ENCODE results near the gene ALG13.
"Not testable (repeated sequence)": the region's sequence is repeated elsewhere in the genome, so short reads cannot be mapped to it uniquely, and the experiment has no call there.

ALG13 gene

DNA sequence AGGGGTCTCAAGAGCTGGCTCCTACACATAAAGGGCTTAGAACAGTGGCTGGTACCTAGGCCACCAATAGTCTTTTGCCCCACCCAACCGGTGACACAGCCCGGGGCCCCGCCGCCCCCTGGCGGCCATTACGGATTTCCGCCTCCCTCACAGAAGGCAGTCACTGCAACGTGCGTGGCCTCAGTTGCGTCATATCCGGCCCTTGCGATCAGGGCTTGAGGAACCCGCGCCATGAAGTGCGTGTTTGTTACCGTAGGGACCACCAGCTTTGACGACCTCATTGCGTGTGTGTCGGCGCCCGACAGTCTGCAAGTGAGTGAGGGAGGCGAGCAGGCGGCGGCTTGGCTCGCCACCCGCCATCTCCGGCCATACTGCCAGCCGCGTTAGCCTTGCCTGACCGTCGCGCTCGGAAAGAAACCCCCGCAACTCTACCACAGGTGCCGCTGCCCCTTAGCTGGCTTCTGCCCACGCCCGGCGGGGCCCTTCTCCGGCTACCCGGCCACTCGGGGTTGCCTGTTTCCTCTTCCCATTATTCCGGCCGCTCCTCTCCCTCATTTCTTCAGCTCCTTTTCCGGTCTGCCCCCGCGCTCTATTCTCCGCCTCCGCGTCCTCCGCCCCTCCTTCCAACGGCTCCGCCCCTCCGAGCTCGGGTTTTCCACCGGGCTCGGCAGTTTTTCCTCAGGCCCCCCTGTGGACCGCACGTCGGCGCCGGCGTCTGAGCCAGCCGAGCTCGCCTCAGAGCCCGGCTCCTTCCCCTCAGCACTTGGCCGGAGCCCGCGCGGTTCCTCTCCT is at the start of gene ALG13:
Gene ALG13 (plus strand): TSS at position 183 of the 792 bp plus-strand sequence. CDS start 49 bp downstream, at position 232.
- peak; percentile 88 for DNase-seq

DNA sequence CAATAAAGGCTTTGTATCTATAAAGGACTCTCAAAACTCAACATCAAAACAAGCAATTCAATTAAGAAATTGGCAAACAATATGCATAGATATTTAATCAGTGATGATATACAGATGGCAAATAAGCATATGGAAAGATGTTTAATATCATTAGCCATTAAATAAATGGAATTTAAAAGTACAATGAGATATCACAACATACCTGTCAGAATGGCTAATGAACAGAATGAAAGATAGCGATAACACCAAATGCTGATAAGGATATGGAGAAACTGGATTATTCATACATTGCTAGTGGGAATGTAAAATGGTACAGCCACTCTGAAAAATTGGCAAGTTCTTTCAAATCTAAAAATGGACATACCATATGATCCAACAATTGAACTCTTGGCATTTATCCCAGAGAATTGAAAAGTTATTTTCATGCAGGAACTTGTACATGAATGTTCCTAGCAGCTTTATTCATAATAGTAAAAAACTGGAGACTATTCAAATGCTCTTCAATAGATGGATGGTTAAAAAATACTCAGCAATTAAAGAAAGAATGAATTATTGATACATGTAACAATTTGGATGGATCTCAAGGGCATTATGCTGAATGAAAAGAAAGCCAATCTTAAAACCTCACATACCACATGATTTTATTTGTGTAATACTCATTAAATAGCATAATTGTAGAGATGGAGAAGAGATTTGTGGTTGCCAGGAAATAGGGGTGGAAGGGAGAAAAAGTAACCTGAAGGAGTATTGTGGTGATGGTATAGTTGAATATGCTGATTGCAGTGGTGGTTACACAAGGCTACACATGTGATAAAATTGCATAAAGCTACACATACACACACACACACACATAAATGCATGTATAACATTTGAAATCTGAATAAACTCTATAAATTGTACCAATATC is 45.9 kb upstream of the ALG13 start:
- DNase-seq, result no peak

DNA sequence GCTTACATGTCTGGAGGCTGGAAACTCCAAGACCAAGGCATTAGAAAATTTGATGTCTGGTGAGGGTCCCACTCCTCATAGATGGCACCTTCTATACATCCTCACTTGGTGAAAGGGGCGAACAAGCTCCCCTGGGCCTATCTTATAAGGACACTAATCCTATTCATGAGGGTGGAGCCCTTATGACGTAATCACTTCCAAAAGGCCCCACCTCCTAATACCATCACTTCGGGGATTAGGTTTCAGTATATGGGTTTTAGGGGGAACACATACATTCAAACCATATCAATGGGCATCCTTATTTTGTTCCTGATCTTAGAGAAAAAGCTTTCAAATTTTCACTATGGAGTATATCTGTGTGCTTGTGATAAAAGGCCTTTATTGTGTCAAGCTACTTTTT is 39.0 kb upstream of the ALG13 start:
- DNase-seq, result no peak

DNA sequence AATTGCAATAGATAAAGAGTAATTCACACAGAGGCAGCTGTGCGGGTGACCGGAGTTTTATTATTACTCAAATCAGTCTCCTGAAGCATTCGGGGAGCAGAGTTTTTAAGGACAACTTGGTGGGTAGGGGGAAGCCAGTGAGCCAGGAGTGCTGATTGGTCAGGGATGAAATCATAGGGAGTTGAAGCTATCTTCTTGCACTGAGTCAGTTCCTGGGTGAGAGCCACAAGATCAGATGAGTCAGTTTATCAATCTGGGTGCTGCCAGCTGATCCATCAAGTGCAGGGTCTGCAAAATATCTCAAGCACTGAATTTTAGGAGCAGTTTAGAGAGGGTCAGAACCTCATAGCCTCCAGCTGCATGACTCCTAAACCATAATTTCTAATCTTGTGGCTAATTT is 35.8 kb upstream of the ALG13 start:
- DNase-seq, result not testable (repeated sequence)

DNA sequence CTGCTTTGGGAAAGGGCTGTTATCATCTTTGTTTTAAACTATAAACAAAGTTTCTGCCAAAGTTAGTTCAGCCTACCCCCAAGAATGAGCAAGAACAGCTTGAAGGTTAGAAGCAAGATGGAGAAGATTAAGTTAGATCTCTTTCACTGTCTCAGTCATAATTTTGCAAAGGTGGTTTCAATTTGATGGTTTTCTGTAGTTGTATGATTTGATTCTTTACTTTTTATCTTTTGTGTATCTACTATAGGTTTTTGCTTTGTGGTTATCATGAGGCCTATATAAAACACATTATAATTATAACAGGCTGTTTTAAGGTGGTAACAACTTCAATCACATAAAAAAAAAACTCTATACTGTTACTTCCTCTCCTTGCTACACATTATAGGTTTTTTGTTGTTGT is 35.4 kb upstream of the ALG13 start:
- DNase-seq, result no peak

DNA sequence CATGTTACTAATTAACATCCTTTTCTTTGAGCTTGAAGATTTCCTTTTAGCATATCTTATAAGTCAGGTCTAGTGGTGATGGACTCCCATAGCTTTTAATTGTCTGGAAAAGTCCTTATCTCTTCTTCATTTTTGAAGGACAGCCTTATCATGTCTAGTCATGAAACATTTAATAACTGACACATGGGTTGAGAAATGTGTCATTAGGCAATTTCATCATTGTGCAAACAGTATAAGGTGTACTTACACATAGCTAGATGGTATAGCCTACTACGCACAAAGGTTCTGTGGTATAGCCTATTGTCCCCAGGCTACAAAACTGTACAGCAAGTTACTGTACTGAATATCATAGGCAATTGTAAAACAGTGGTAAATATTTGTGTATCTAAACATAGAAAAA is 34.5 kb upstream of the ALG13 start:
- DNase-seq, result no peak

DNA sequence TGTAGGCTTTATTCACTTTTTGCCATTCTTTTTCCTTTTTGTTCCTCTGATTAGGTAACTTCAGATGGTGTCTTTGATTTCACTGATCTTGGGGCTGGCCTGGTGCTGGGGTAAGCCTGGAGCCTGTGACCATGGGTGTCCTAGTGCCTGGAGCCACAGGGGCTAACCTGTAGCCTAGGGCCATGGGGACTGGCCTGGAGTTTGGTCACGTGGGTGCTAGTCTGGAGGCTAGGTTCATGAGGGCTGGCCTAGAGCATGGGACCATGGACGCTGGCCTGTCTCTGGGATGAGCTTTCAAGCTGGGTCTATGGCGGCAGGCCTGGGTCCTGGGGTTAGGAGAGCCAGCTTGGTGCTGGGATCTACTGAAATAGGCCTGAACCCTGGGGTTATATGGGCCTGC is 32.2 kb upstream of the ALG13 start:
- DNase-seq, result no peak

DNA sequence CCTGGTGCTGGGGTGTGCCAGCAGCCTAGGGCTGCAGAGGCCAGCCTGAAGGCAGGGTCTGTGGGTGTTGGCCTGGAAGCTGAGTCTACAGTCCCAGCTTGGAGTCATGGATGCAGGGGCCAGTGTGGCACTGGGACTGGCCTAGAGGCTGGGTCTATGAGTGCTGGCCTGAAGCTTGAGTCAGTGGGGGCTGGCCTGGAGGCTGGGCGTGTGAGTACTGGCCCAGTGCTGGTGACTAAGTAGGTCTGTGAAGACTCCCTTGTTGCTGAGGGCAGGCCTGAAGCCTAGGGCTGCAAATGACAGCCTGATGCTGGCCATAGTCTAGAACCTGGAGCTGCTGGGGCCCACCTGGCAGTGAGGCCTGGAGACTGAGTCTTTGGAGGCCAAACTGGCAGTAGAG is 31.3 kb upstream of the ALG13 start:
- no peak for DNase-seq

DNA sequence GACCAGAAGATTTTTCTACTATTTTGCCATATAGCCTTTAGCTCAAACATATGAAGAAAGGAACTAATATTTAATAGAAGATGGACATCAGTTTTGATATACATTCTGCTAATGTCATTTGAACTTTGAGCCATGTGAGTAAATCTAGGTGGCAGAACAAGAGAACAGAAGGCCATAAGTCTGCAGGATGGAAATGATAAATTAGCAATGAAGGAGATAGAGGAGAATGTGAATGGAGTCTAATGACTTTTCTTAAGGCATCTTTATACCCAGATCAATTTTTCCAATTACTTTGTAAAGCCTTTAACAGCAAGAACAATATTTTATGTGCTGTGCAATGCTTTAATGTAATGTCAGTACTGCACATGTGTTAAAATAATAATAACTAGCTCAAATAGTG is 30.1 kb upstream of the ALG13 start:
- DNase-seq, result no peak

DNA sequence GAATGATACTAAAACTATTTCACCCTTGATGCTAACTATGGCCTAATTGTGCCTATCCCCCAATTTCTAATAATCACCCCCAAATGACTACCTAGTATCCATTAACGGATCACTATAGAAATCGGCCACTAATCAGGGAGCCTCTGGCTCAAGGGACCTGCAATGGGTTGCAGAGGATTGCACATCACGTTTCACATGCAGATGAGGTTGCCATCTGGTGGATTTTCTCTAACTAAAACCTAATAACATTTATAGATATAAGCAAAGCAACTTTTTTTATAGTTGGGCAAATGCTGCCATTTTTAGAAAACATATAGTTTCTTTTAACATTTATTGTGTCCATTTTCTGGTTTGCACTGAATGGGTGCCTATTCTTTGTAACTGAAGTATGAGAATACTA is 28.3 kb upstream of the ALG13 start:
- DNase-seq, result no peak

DNA sequence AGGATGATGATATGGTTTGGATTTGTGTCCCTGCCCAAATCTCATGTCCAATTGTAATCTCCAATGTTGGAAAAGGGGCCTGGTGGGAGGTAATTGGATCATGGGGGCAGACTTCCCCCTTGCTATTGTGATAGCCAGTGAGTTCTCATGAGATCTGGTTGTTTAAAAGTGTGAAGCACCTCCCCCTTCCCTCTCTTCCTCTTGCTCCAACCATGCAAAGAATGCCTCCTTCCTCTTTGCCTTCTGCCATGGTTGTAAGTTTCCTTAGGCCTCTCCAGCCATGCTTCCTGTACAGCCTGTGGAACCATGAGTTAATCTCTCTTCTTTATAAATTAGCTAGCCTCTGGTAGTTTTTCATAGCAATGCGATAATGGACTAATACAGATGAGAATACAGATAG is 19.7 kb upstream of the ALG13 start:
- no peak for DNase-seq

DNA sequence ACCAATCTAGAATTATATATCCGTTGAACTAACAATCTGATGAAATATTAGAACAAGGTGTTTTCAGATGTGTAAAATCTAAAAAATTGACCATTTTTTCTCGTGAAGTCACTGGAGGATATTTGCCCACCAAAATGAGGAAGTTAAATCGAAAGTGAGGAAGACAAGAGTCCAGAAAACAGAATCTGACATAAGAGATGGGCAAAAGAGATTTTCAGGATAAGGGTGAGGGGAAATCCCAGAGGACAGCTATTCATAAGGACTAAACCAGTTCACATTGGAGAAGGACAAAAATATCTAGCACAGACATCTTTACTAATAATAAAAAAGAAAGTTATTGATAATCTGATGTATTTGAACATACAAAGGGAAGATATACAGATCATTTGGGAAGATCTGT is 18.7 kb upstream of the ALG13 start:
- no peak for DNase-seq

DNA sequence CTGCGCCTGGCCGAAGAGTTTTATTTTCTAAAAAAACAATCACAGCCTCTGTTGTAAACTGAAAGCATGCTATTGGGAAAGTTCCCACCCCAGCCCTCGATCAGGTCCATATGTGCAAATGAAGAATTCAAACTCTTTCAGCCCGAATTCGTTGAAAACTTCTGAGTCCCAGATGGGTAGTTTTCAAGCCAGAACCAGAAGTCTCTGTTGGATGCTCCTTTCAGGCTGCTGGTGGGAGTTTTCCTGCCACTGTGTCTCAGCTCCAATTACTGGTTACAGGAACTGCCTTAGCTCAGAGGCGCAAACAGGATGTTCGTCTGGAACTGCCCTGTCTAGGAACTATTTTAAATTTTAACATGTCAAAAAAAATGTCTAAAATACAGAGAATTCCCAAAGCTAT is 9.3 kb upstream of the ALG13 start:
- DNase-seq, result no peak

DNA sequence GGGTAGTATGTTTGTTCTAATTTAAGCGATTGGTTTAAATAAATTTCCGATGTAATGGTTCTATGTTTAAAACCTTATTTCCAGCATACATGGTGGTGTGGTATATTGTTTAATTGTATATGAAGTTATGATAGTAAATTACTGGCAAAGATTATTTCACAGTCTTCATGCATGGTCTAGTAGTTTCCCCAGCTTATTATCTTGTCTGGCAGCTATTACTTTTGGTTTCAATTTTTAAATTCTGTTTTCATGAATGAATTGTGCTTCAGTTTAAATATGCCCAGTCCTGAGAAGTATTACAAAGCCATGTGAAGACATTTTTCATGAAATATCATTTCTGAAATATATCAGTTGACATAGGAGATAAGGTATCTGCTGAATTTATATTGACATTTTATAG is 6.3 kb downstream of the ALG13 start:
- DNase-seq, result no peak

DNA sequence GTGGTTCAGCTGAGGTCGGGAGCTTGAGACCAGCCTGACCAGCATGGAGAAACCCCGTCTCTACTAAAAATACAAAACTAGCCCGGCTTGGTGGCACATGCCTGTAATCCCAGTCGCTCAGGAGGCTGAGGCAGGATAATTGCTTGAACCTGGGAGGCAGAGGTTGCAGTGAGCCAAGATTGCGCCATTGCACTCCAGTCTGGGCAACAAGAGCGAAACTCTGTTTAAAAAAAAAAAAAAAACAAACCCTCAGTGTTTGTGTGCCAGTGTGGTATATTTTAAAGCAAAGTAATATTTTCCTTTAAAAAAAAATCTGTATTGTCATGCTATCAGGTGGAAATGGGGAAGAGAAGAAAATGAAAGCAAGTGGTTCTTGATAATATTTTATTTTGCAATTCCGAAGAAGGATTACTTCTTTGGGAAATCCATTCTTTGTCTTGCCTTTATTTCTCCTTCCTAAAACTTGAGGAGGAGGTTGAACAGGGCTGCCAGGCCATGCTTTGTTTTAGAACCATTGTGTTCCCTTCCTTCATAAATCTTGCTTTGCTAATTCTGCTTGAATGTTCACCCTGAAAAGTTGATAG is 14.4 kb downstream of the ALG13 start:
- DNase-seq, result no peak

DNA sequence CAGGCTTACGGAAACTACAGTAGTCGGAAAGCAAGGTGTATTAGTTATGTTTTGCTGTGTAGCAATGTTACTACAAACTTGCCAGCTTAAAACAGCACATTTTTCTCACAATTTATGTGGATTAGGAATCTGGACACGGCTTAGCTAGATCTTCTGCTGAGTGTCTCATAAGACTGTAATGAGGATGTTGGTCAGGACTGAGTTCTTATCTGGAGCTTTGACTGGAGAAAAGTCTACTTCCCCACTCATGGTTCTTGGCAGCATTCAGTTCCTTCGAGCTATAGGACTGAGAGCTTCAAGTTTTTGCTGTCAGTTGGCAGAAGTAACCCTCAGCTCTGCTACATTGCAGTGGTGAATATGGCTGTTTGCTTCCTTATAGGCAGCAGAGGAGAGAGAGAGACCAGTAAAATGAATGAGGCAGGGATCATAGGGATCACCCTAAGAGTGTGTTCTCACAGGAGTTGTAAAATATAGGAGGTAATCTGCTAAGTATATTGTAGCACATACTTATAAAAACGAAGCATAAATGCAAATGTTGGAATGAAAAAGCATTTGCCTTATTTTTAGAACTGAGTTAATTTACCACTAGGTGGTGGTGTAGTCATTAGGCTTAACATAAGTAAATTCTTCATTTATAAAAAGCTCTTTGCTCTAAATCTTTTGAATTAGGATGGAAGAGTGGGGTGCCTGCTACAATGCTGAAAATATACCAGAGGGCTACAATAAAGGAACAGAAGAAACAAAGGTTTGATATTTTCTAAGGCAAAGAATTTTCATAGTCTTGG is 38.6 kb downstream of the ALG13 start:
- no peak for DNase-seq

DNA sequence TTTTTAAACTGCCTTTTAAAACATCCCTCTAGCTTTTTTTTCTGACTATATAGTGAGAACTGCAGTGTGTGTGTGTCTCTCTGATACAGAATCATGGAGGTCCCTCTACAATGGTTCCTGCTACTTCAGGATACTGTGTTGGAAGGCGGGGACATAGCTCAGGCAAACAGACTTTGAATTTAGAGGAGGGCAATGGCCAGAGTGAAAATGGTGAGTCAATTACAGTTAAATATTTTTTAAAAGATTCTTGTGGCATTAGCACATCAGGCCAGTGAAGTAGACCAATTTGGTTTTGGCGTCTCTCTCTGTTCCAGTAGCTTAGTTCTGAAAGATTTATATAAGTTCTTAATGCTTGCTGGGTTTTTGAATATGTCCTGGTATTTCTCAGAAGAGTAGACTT is 47.1 kb downstream of the ALG13 start:
- no peak for DNase-seq

DNA sequence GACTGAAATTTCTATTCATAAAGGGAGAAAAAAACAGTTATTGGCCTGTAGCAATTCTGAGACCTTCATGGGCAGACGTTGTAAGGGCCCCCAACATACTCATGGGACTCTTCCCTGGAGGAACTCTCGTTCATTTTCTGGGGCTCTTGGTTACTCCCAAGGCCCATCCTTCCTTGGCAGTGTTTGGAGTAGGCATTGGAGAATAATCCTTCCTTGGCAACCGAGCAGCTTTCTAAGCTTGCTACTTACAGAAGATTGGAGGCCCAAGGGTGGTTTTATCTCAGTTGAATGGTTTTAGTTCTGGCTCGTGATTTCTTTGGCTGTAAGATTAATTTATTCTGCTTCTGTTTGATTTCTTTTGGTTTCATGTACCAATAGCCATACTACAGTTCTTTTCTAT is 50.4 kb downstream of the ALG13 start:
- DNase-seq, result no peak

DNA sequence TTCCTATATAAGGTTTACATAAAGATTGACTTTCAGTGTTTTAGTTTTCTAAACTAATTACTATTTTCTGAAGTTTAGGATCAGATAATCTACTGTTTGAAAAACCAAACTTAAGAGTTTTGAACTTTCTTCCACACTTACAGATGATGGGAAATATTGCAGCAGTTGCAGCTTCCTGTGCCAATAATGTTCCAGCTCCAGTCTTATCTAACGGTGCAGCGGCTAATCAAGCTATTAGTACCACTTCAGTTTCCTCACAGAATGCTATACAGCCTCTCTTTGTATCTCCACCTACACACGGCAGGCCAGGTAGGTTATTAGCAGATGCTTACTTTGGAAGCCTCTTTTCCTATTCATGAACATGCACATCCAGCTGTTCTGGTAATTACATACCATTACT is 55.6 kb downstream of the ALG13 start:
- DNase-seq, result no peak

DNA sequence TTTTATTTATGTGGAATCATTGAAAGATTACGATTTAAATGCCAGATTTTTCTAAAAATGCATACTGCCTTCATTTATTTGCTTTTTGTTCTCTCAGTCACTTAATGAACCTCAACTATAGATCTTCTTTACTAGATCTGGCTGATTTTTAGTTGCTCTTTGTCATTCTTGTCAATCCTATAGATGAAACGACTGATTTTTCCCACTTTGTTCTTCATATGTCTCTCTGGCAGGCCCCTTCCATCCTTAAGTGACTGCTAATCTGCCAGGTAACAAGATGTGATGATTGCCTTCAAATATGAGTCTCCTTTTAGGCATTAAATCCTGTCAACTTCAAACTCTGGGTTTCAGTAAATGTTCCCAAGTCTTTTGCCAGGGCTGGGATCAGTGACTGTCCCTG is 61.0 kb downstream of the ALG13 start:
- DNase-seq, result no peak

DNA sequence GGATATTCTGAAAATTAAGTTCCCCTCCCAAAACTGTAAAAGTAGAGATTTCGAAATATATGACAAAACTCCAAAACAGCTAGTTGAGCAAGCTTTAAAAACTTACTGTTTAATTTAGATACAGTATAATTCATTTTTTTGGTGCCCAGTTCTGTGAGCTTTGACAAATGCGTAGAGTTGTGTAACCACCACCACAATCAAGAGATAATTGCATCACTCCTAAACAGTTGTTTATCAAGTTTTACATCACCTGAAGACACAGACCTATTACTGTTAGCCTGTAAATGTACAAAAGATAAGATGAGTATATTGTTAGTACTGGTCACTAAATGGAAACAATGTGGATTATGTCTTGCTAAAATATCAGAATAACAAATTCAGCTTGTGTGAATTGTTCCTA is 62.3 kb downstream of the ALG13 start:
- no peak for DNase-seq

DNA sequence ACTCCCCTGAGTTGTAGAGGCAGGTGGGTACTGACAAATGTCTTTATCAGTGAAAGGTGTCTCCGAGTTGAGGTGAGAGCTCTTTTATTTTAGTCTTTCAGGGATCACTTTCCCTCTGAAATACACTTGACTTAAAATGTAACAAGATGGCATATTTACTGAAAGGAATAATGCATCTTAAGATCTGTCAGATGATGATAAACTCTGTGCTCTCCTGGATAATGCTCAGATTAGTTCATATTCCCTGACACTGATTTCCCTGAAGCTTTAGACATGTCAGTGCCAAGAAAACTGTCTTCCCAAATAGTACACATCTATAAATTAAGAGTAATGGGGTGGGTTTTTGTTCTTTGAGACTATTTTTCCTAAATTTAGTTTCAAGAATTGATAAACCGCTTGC is 75.5 kb downstream of the ALG13 start:
- no peak for DNase-seq

DNA sequence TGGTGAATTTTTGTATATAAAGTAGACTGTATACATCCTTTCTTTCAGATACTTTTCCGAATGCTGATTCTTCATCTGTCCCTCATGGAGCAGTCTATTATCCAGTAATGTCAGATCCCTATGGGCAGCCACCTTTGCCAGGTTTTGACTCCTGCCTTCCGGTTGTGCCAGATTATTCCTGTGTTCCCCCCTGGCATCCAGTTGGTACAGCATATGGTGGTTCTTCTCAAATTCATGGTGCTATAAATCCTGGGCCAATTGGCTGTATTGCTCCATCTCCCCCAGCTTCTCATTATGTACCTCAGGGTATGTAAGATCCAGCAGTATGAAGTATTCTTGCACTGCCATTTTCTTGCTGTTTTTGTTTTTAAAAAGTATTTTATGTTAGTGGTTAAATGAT is 78.7 kb downstream of the ALG13 start:
- DNase-seq, result no peak
